ENCODE results near the gene TUBA3E. TPM values are rescaled to one million over a fixed set of nuclear protein-coding genes. Genes with fewer than 3 reads are reported as not detected.
A peak's percentile ranks its signal among the peaks of the same experiment; 100 is the strongest.
"Not testable (repeated sequence)": the region's sequence is repeated elsewhere in the genome, so short reads cannot be mapped to it uniquely, and the experiment has no call there.

Gene TUBA3E
- total RNA-seq, result 10 to 100 TPM in 1 of 4 donors, not detected in 3; 12.8 TPM

- intact Hi-C loops (cut with DNase I; ENCODE audit: low total_unique reads), result no loop called here
These were observed at the start of gene TUBA3E for GRCh38 chr2:130198343-130198742. TSS of gene TUBA3E (minus strand) at chr2:130198439. CDS start at chr2:130198360, 79 bp downstream.

GRCh38 chr2:130246430-130246829, 48.2 kb upstream of the TUBA3E start:
- Histone ChIP-seq H3K27ac (no peak overlapping the region), H3K4me3 (no peak overlapping the region)
- no peak for DNase-seq

More at GRCh38 chr2:130198343-130198742, at the start of gene TUBA3E:
- Histone ChIP-seq H3K36me3 (no peaks in the 10 kb centered on the region), H3K4me3 (no peak within 1 kb of the TSS), H3K4me1 (no peaks in the 10 kb centered on the region), H3K27ac (no peak within 1 kb of the TSS), H3K27me3 (no peaks in the 10 kb centered on the region), H3K9me3 (no peaks in the 10 kb centered on the region)
- TF ChIP-seq POLR2A (IDR thresholded peaks at IDR 0.05) (no peak), CTCF (IDR thresholded peaks at IDR 0.05) (no peak)
- no peak for DNase-seq

GRCh38 chr2:130245976-130246375, 47.7 kb upstream of the TUBA3E start:
- no peaks in the 10 kb centered on the region for H3K9me3 ChIP-seq
- no peak overlapping the region for H3K4me3 ChIP-seq
- H3K36me3 ChIP-seq, result no peaks in the 10 kb centered on the region
- no peaks in the 10 kb centered on the region for H3K4me1 ChIP-seq
- DNase-seq, result no peak
- TF ChIP-seq CTCF (IDR thresholded peaks at IDR 0.05) (no peak), POLR2A (IDR thresholded peaks at IDR 0.05) (no peak)
- H3K27ac ChIP-seq, result no peak overlapping the region
- intact Hi-C loops (cut with DNase I; ENCODE audit: low total_unique reads), result no loop called here
- no peaks in the 10 kb centered on the region for H3K27me3 ChIP-seq

More at GRCh38 chr2:130246430-130246829, 48.2 kb upstream of the TUBA3E start:
- intact Hi-C loops (cut with DNase I; ENCODE audit: low total_unique reads), result no loop called here
- Histone ChIP-seq H3K9me3 (no peaks in the 10 kb centered on the region), H3K27me3 (no peaks in the 10 kb centered on the region), H3K36me3 (no peaks in the 10 kb centered on the region), H3K4me1 (no peaks in the 10 kb centered on the region)
- TF ChIP-seq CTCF (IDR thresholded peaks at IDR 0.05), result no peak
- no peak for TF ChIP-seq POLR2A (IDR thresholded peaks at IDR 0.05)

- Histone ChIP-seq H3K36me3 (no peaks in the 10 kb centered on the region), H3K4me1 (no peaks in the 10 kb centered on the region), H3K9me3 (no peaks in the 10 kb centered on the region), H3K27me3 (no peaks in the 10 kb centered on the region), H3K27ac (no peak overlapping the region), H3K4me3 (no peak overlapping the region)
- intact Hi-C loops (cut with DNase I; ENCODE audit: low total_unique reads), result no loop called here
- no peak for DNase-seq
- TF ChIP-seq POLR2A (IDR thresholded peaks at IDR 0.05) (no peak), CTCF (IDR thresholded peaks at IDR 0.05) (no peak)
These were observed 45.1 kb upstream of the TUBA3E start for GRCh38 chr2:130243359-130243758.

GRCh38 chr2:130241041-130241707, 42.9 kb upstream of the TUBA3E start:
- Histone ChIP-seq H3K27ac (no peak overlapping the region), H3K4me3 (no peak overlapping the region), H3K36me3 (no peaks in the 10 kb centered on the region), H3K9me3 (no peaks in the 10 kb centered on the region), H3K4me1 (no peaks in the 10 kb centered on the region), H3K27me3 (no peaks in the 10 kb centered on the region)
- DNase-seq, result no peak
- TF ChIP-seq POLR2A (IDR thresholded peaks at IDR 0.05) (no peak), CTCF (IDR thresholded peaks at IDR 0.05) (no peak)
- intact Hi-C loops (cut with DNase I; ENCODE audit: low total_unique reads), result no loop called here

GRCh38 chr2:130239581-130239980, 41.3 kb upstream of the TUBA3E start:
- H3K9me3 ChIP-seq; H3K4me3 ChIP-seq; H3K27me3 ChIP-seq; H3K4me1 ChIP-seq; H3K36me3 ChIP-seq; intact Hi-C loops (cut with DNase I; ENCODE audit: low total_unique reads): not testable (repeated sequence)
- peak in 1 of 2 donors; percentile 55 for DNase-seq
- peak overlapping the region; percentile 15 to 47 for H3K27ac ChIP-seq

GRCh38 chr2:130233066-130233465, 34.8 kb upstream of the TUBA3E start:
- DNase-seq; intact Hi-C loops (cut with DNase I; ENCODE audit: low total_unique reads); H3K9me3 ChIP-seq; H3K27ac ChIP-seq; H3K27me3 ChIP-seq; H3K4me1 ChIP-seq; H3K36me3 ChIP-seq; H3K4me3 ChIP-seq: not testable (repeated sequence)

All from uterus (tissue), 4 donors.